ENCODE data around the gene OR10AG1. TPM values are rescaled to one million over a fixed set of nuclear protein-coding genes. Genes with fewer than 3 reads are reported as not detected.

The OR10AG1 gene, protein sequence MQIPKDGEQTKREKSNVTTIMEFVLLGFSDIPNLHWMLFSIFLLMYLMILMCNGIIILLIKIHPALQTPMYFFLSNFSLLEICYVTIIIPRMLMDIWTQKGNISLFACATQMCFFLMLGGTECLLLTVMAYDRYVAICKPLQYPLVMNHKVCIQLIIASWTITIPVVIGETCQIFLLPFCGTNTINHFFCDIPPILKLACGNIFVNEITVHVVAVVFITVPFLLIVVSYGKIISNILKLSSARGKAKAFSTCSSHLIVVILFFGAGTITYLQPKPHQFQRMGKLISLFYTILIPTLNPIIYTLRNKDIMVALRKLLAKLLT
- total RNA-seq: not detected
- long read RNA-seq: 0 reads

DNA sequence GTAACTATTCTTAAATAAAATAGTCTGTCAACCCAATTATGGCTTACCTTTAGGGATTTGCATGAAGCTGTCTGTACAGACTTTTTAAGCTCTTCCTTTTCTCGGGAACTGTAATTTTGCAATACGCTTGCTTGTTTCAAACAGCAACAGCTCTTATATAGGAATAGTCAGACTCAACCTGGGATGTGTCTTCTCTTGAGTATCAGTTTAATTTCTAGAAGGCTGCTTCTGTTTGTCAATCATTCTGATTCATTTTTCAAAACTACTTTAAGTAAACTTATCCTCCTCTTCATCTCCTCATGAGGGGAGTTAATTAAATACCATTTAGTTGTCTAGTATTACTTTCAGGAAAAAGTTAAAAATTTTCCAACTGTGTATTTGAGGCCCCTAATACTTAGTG is at the start of gene OR10AG1:
OR10AG1 (minus strand) TSS at position 101 of the 400 bp plus-strand sequence; CDS start at position 63, 38 bp downstream.
- intact Hi-C loops (cut with DNase I): no loop called here
- no peak for DNase-seq (ENCODE audit: low spot score)

DNA sequence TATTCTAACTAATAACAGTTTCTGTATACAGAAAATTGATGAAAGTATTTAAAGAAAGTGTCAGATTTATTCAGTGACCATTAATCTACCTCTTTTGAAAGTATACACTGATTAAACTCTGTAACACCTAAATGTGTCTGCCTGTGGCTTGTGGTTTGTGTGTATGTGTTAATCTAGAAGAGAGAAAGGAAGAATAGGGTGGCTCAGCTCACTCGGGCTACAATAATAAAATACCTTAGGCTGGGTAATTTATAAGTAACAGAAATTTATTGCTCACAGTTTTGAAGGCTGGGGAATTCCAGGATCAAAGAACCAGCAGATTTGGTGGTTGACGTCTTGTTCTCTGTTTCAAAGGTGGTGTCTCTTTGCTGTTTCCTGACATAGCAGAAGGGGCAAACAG is 44.1 kb upstream of the OR10AG1 start:
- DNase-seq (ENCODE audit: low spot score): no peak
- intact Hi-C loops (cut with DNase I): no loop called here

DNA sequence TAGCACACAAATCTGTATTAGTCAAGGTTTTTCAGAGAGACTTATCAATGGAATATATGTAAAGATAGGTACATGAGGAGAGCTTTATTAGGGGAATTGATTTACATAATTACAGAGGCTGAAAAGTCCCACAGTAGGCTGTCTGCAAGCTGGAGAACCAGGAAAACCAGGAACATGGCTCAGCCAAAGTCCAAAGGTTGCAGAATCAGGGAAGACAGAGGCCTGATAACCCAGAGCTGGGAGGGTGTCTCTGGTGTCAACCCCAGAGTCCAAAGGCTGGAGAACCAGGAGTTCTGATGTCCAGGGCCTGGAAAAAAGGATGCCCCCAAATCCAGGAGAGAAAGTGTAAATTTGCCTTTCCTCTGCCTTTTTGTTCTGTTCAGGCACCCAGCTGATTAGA is 41.0 kb upstream of the OR10AG1 start:
- DNase-seq (ENCODE audit: low spot score): no peak
- intact Hi-C loops (cut with DNase I): no loop called here

DNA sequence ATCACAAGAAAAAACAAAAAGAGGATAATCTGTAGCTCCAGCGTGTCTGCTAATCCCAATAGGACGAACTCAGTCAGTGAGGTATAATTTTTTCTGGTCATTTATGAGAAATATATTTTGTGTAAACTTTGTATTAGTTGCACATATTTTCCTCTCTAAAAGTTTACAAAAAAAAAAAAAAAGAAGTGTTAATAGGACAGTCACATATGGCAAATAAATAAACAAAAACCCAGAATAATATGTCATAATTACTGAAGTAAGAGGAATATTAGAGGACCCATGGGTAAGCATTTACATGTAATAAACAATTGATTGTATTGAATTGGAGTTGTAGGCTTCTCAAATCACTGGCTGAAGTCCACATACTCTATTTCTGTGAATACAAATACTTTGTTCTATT is 24.8 kb upstream of the OR10AG1 start, which contains the start of gene OR5F1:
OR5F1 (minus strand) TSS at position 101 of the 400 bp plus-strand sequence; CDS start at position 101, 0 bp downstream.
- intact Hi-C loops (cut with DNase I): no loop called here
- DNase-seq (ENCODE audit: low spot score): no peak

DNA sequence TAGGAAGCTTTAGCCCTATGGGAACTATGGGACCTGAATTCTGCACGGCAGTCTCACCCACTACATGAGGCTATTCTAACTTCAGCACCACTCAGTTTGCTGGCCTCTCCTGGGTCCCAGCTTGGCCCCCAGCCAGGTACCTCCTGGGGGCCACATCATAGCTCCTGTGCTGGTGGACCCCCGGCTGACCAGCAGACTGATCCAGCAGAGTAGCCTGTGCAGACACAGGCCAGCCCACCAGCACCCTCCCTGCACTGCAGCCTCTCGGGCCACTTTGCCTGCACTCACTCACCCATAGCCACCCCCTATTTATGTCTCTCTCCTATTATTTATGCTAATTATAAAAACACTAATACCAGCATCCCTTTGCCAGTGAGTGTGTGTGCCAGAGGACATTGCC is 1.2 kb upstream of the OR10AG1 start:
- intact Hi-C loops (cut with DNase I): no loop called here
- no peak for DNase-seq (ENCODE audit: low spot score)

DNA sequence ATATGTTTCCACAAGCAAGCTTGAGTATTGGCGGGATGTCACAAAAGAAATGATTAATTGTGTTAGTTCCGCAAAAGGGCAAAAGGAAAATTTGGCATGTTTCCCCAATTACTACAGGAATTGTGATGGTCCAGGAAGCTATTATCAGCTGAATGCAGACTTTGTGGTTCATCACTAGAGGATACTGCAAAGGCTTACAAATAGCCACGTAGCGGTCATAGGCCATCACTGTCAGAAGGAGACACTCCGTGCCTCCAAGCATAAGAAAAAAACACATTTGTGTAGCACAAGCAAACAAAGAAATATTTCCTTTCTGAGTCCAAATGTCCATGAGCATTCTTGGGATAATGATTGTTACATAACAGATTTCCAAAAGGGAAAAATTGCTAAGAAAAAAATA is 1.8 kb downstream of the OR10AG1 start:
- intact Hi-C loops (cut with DNase I): no loop called here
- DNase-seq (ENCODE audit: low spot score): no peak

DNA sequence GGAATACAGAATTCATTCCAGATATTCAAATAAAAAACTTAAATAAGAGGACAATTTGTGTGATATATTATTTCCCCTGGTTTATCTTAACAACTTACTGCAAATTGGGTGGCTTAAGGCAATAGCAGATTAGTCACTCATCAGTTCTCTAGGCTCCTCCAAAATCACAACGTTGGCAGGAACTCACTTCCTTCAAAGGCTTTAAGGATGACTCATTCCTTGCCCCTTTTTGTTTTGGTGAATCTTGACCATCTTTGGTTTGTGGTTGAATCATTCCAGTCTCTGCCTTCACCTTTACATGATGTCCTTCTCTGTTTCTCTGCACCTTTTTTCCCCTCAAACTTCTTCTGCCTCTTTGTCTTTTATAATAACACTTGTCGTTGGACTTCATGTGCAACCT is 3.4 kb downstream of the OR10AG1 start:
- no peak for DNase-seq (ENCODE audit: low spot score)
- intact Hi-C loops (cut with DNase I): no loop called here

DNA sequence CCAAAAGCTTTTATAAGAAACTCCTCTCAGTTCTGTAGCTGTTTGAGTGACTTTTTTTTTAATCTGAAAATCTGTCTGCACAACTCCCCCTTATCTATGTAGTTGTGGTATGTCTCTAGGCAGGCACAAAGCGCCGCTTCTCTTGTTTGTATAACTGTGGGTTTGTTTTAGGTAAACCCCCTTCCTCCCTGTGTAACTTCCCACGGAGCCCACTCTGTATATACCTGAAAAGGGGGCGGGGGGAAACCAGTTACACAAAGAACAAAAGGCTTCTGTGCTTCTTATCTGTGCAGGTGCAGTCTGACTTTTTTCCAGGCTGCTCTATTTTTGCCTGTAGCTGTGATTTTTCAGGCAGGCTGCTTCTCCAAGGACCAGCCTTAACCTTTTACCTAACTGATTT is 13.2 kb downstream of the OR10AG1 start:
- DNase-seq (ENCODE audit: low spot score): no peak

DNA sequence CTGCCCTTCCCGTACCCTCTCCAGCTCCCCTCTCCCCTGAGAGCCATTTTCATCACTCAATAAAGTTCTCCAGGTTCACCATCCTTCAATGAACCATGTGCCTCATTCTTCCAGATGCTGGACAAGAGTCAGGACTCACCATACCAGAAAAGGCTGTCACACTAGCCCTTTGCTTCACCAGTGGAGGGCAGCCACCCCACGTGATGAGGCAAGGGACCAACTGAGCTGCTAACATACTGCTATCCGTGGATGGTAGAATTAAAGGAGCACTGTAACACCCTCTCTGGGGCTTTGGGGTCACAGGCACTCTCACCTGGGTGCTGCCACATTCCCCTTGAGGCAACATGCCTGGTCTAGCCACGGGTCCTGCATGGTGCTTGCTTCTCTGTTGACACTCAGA is 20.4 kb downstream of the OR10AG1 start:
- intact Hi-C loops (cut with DNase I): no loop called here
- no peak for DNase-seq (ENCODE audit: low spot score)

More for the DNA sequence above, 13.2 kb downstream of the OR10AG1 start:
- intact Hi-C loops (cut with DNase I): no loop called here

DNA sequence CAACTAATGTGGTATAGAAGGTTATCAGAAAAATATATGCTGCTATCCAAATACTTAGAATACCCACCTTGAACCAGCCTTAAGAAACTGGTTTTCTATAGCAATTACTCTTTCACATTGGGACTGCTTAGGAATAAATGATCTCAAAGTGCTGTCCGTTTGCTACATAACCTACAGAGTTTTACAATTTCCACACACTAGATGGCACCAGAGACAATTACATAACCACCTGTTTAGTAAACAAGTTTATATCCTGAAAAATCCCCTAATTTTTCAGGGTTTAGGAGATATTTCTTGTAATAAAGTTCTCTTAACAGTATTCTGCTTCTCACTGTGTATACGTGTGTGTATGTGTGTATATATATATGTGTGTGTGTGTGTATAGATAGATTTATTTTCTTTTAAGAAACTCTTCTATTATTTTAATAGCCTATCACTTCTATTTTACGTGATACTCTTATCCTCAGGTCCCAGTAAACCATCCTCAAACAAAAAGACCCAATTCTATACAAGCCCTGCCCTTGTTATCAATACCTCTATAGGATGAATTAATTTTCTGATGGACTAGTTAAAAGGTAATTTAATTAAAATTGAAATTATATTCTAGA is 26.9 kb downstream of the OR10AG1 start:
- no peak for DNase-seq (ENCODE audit: low spot score)
- intact Hi-C loops (cut with DNase I): no loop called here

DNA sequence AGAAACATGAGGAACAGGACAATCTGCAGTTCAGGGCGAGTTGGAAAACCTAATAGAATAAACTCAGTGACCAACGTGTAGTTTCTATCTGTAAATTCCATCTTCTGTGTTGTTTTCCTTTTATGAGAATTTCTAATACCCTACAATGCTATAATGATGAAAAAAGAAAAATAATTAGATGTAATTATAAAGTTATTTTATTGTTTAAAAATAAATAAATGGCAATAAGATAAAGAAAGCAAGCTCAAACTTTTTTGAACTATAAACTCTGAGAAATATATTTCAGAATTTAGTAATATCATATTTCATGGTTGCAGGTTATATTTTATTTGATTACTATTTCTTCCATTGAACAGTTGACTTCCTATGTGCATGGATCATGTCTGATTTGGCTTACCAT is 33.4 kb downstream of the OR10AG1 start, which contains the start of gene OR5I1:
OR5I1 (minus strand) TSS at position 101 of the 400 bp plus-strand sequence; CDS start at position 101, 0 bp downstream.
- intact Hi-C loops (cut with DNase I): no loop called here
- no peak for DNase-seq (ENCODE audit: low spot score)

DNA sequence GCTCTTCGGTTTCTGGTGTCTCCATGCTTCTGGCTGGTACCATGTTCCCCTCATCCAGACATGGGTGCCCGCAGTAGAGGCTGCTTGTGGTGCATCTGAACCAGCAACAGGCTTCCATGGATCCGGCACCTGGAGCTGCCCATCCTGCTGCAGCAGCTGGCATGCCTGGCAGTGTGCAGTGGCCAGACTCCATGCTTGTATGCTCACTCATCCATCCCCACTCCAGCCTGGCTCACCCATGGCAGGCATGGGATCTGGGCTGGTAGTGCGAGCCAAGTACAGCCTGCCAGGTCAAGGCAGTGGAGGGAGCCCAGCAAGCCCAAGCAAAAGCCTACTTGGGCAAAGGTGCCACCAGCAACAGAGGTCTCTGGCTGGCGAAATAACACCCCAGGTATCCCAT is 49.2 kb downstream of the OR10AG1 start:
- DNase-seq (ENCODE audit: low spot score): no peak
- intact Hi-C loops (cut with DNase I): no loop called here

Other genes starting within 250 kb of the OR10AG1 start
- not detected for gene OR5D13, start 196.5 kb downstream of the OR10AG1 start, total RNA-seq
- not detected for gene OR5D14, start 174.4 kb downstream of the OR10AG1 start, total RNA-seq
- gene OR5L1, start 158.6 kb downstream of the OR10AG1 start, total RNA-seq: not detected
- gene OR5D18, start 150.3 kb downstream of the OR10AG1 start, total RNA-seq: not detected
- not detected for gene OR5L2, start 142.7 kb downstream of the OR10AG1 start, total RNA-seq
- not detected for gene OR5D16, start 131.2 kb downstream of the OR10AG1 start, total RNA-seq
- not detected for gene TRIM51, start 86.6 kb downstream of the OR10AG1 start, total RNA-seq
- gene OR5W2, start 55.4 kb downstream of the OR10AG1 start, total RNA-seq: not detected
- not detected for gene OR5I1, start 33.5 kb downstream of the OR10AG1 start, total RNA-seq
- gene OR5F1, start 24.7 kb upstream of the OR10AG1 start, total RNA-seq: not detected
- not detected for gene OR5AS1, start 57.7 kb upstream of the OR10AG1 start, total RNA-seq
- not detected for gene OR8I2, start 123.4 kb upstream of the OR10AG1 start, total RNA-seq
- not detected for gene OR8H2, start 133.7 kb upstream of the OR10AG1 start, total RNA-seq
- not detected for gene OR8H3, start 152.4 kb upstream of the OR10AG1 start, total RNA-seq
- gene OR8J3, start 170.3 kb upstream of the OR10AG1 start, total RNA-seq: not detected
- gene OR8K5, start 190.4 kb upstream of the OR10AG1 start, total RNA-seq: not detected
- not detected for gene OR5J2, start 206.7 kb upstream of the OR10AG1 start, total RNA-seq

All from cardiac septum (tissue), 1 donor.